ENCODE data around the gene SMAP1. TPM values are rescaled to one million over a fixed set of nuclear protein-coding genes. Genes with fewer than 3 reads are reported as not detected.

SMAP1 gene
- total and polyA plus RNA-seq, 2 donors = 26.6 to 37.2 TPM

GRCh38 chr6:70847106-70848084 lies 179.7 kb downstream of the SMAP1 start:
- DNase-seq (ENCODE audit: extremely low spot score) = no peak
- Histone ChIP-seq H3K4me3 (ENCODE audit: low read depth, low read length) (no peak overlapping the region), H3K4me1 (ENCODE audit: insufficient read depth) (no peaks in the 10 kb centered on the region), H3K27ac (ENCODE audit: low read depth) (no peak overlapping the region), H3K36me3 (ENCODE audit: insufficient read depth) (no peaks in the 10 kb centered on the region)
- WGBS = 78% methylated on average over 4 of the region's 4 CpGs

DNA sequence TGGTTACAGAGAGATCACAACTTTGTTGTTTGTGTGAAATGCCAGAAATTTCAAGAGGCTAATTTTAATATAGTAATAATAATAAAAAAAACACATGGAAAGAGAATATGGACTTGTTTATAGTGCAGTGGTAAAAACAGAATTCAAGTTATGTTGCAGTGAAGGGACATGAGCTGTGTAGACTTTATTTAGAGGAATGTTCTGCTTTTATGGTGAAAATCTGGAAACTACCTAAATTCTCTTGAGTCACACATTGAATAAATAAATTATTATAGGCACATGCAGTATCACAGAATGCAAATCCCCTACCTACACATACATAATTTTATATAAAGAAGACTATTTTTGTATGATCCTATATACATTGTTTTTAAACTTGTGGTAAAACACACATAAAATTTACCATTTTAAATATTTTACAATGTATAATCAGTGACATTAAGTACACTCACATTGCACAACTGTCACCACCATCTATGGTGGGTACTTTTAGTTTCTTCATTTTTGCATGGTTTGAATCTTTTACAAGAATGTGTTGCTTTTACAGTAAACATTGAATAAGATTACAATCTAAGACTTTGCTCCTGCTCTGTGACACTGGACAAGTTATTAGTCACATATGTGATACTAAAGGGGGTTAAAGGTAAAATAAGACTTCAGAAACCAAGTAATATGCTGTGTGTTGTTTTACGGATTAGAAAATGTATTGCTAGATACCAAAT lies 181.8 kb downstream of the SMAP1 start:
- Histone ChIP-seq H3K4me3 (ENCODE audit: low read depth, low read length) (no peak overlapping the region), H3K36me3 (ENCODE audit: insufficient read depth) (no peaks in the 10 kb centered on the region), H3K4me1 (ENCODE audit: insufficient read depth) (no peaks in the 10 kb centered on the region), H3K27ac (ENCODE audit: low read depth) (no peak overlapping the region)
- 86% methylated on average over 1 of the region's 1 CpG for WGBS
- DNase-seq (ENCODE audit: extremely low spot score) = no peak

- DNase-seq (ENCODE audit: extremely low spot score) = no peak
- H3K27ac ChIP-seq (ENCODE audit: low read depth) = no peak overlapping the region
- no peak overlapping the region for H3K4me3 ChIP-seq (ENCODE audit: low read depth, low read length)
- H3K36me3 ChIP-seq (ENCODE audit: insufficient read depth) = no peaks in the 10 kb centered on the region
- no peaks in the 10 kb centered on the region for H3K4me1 ChIP-seq (ENCODE audit: insufficient read depth)
Measured at GRCh38 chr6:70852667-70853246, 185.1 kb downstream of the SMAP1 start.

GRCh38 chr6:70857387-70858077 lies 189.8 kb downstream of the SMAP1 start:
- no peaks in the 10 kb centered on the region for H3K36me3 ChIP-seq (ENCODE audit: insufficient read depth)
- DNase-seq (ENCODE audit: extremely low spot score) = no peak
- WGBS = 94% methylated on average over 5 of the region's 5 CpGs

GRCh38 chr6:70860045-70860444 lies 192.4 kb downstream of the SMAP1 start:
- WGBS = 93% methylated on average over 1 of the region's 1 CpG
- Histone ChIP-seq H3K27ac (ENCODE audit: low read depth) (no peak overlapping the region), H3K4me3 (ENCODE audit: low read depth, low read length) (no peak overlapping the region), H3K36me3 (ENCODE audit: insufficient read depth) (no peaks in the 10 kb centered on the region), H3K4me1 (ENCODE audit: insufficient read depth) (no peaks in the 10 kb centered on the region)
- no peak for DNase-seq (ENCODE audit: extremely low spot score)

More at GRCh38 chr6:70857387-70858077, 189.8 kb downstream of the SMAP1 start:
- Histone ChIP-seq H3K27ac (ENCODE audit: low read depth) (no peak overlapping the region), H3K4me1 (ENCODE audit: insufficient read depth) (no peaks in the 10 kb centered on the region), H3K4me3 (ENCODE audit: low read depth, low read length) (no peak overlapping the region)

DNA sequence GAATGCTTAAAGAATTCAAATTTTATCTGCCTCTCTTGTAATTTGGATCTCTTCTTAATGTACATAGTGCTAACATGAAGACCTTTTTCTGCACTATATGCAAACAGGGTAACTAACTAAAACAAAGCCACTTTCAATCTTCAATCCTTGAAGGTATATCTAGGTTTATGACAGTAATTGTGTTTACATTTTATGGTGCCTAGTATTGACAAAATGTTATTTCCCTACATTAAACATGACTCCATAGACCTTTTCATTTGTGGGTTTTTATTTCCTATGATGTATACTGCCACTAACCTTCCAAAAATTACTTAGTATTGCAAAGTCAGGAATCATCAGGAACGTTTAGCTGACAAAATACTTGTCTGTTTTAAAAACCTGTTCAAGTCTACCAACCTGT lies 193.2 kb downstream of the SMAP1 start:
- 91% methylated on average over 1 of the region's 1 CpG for WGBS
- H3K27ac ChIP-seq (ENCODE audit: low read depth) = no peak overlapping the region
- H3K36me3 ChIP-seq (ENCODE audit: insufficient read depth) = no peaks in the 10 kb centered on the region
- no peaks in the 10 kb centered on the region for H3K4me1 ChIP-seq (ENCODE audit: insufficient read depth)
- no peak overlapping the region for H3K4me3 ChIP-seq (ENCODE audit: low read depth, low read length)
- DNase-seq (ENCODE audit: extremely low spot score) = no peak

DNA sequence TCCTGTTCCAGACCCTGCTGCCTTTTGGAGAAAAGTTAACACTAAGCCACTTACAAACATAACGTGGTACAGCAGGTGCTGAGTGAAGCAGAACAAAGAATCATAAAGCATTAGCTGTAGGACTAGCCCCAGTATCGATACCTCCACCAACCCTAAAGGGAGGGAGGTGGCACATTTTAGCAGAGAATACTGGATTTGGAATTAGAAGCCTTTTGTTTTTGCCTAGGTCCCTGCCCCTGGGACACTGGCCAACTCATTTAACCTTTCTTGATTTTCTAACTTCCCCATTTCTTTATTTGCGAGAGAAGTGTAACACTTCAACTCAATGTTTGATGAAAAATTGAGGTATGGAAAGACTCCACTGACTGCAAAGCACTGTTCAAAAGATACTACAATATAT lies 195.7 kb downstream of the SMAP1 start:
- WGBS = 74% methylated on average over 3 of the region's 3 CpGs
- no peaks in the 10 kb centered on the region for H3K4me1 ChIP-seq (ENCODE audit: insufficient read depth)
- no peak overlapping the region for H3K4me3 ChIP-seq (ENCODE audit: low read depth, low read length)
- H3K36me3 ChIP-seq (ENCODE audit: insufficient read depth) = no peaks in the 10 kb centered on the region
- H3K27ac ChIP-seq (ENCODE audit: low read depth) = no peak overlapping the region
- no peak for DNase-seq (ENCODE audit: extremely low spot score)

DNA sequence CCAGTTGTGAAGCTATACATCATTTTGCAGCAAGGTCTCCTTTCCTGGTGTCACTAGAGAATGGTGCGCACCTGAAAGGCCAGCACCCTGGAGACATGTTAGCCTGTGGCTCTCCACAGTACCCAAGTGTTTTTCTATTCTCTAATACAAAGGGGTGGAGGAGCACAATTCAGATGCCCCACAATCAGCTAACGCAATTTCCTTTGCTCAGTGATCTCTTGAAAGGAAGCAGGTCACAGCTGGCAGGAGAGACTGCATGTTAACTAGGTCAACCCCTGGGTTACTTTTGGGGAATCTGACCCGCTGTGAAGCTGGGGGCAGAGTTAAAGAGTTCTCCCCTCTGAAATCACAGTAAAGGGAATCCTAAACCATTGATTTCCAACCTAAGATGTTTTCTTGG lies 196.7 kb downstream of the SMAP1 start:
- no peaks in the 10 kb centered on the region for H3K4me1 ChIP-seq (ENCODE audit: insufficient read depth)
- WGBS = 69% methylated on average over 3 of the region's 3 CpGs
- no peak overlapping the region for H3K4me3 ChIP-seq (ENCODE audit: low read depth, low read length)
- no peak overlapping the region for H3K27ac ChIP-seq (ENCODE audit: low read depth)
- no peak for DNase-seq (ENCODE audit: extremely low spot score)
- no peaks in the 10 kb centered on the region for H3K36me3 ChIP-seq (ENCODE audit: insufficient read depth)

DNA sequence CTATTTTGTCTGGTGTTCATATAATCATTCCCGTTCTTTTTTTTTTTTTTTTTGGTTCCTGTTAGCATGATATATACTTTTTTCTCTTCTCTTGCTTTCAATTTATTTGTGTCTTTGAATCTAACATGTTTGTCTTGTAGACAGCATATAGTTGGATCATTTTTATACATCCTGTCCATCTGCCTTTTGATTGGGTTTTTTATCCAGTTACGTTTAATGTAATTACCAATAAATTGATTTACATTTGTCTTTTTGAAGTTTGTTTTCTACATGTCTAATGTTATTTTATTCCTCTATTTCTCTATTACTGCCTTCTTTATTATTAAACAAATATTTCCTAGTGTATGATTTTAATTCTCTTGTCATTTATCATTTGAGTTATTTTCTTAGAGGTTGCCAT lies 204.8 kb downstream of the SMAP1 start:
- H3K4me3 ChIP-seq (ENCODE audit: low read depth, low read length) = no peak overlapping the region
- WGBS = 96% methylated on average over 2 of the region's 2 CpGs

DNA sequence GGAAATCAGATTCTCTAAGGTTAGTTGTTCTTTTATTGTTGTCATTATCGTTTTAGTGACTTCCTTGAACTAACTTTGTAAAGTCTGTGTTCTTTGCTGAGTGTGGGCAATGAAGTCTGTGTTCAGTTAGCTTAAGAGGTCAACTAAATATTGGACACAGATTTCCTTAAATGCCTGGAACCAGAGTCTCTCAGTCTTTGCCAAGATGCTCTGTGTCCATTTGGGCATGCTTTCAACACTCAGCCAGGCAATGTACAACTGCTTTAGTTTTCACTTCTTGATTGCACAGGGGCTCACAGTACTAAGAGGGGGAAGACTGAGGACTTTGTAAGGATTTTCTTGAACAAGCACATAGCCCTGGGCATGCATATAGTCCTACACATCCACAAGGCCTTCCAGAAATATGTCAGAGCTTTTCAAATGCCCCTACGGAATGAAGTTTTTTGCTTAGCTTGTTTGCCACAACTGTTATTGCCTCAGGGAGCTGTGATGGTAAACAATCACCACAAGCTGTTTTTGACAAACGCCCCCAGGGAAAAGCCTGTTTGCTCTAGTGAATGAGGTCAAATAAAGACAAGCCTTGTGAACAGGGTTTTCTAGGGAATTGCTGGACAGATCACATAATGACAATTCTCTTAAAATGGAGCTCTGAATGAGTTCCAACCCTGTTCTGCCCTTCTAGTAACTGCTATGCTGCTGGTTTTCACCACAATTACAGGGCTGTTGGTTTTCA lies 206.7 kb downstream of the SMAP1 start:
- H3K27ac ChIP-seq (ENCODE audit: low read depth) = no peak overlapping the region
- H3K4me3 ChIP-seq (ENCODE audit: low read depth, low read length) = no peak overlapping the region
- 43% methylated on average over 3 of the region's 3 CpGs for WGBS
- no peaks in the 10 kb centered on the region for H3K4me1 ChIP-seq (ENCODE audit: insufficient read depth)
- no peak for DNase-seq (ENCODE audit: extremely low spot score)
- no peaks in the 10 kb centered on the region for H3K36me3 ChIP-seq (ENCODE audit: insufficient read depth)

More for the DNA sequence above, 204.8 kb downstream of the SMAP1 start:
- H3K4me1 ChIP-seq (ENCODE audit: insufficient read depth) = no peaks in the 10 kb centered on the region
- H3K27ac ChIP-seq (ENCODE audit: low read depth) = no peak overlapping the region
- no peaks in the 10 kb centered on the region for H3K36me3 ChIP-seq (ENCODE audit: insufficient read depth)
- no peak for DNase-seq (ENCODE audit: extremely low spot score)

- Histone ChIP-seq H3K4me3 (ENCODE audit: low read depth, low read length) (no peak overlapping the region), H3K4me1 (ENCODE audit: insufficient read depth) (no peaks in the 10 kb centered on the region), H3K36me3 (ENCODE audit: insufficient read depth) (no peaks in the 10 kb centered on the region), H3K27ac (ENCODE audit: low read depth) (no peak overlapping the region)
- 85% methylated on average over 5 of the region's 5 CpGs for WGBS
- DNase-seq (ENCODE audit: extremely low spot score) = no peak
Measured at GRCh38 chr6:70879496-70879895, 211.8 kb downstream of the SMAP1 start.

DNA sequence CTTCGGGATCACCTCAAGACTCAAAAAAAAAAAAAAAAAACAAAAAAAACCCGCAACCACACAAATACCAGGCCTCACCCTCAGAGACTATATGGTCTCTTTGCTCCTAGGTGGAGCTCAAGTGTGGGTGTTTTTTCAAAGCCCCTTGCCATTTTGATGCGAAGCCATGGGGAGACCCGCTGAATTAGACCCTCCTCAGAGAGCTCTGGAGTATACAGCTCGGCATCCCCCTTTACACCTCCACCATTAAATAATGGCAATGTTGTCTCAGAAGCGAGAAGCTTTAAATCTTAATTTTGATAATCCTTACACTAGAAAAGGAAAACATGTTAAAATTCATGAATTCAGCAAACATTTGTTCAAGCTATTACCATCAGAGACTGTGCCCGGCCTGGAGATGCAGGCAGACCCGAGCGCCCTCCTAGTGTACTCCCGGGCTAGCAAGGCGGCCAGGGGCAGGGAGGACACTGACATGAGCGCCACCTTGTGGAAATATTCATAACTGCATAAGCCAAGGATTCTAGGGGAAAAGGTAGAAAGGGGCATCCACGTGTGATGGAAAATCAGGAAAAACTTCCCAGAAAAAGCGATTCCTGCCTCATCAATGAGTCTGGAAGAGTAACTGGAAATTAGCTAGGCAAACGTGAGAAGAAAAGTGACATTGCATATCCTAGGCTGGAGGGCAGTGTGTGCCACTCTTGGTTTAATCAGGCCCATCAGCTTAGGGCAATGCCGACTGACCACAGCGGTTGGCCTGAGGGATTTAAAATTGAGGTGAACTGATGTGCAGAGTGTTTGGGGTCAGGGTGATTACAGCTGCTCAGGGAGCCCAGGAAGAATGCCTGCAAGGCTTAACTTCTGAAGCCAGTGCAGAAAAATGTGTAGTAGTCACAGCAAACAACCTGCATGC lies 216.6 kb downstream of the SMAP1 start:
- Histone ChIP-seq H3K36me3 (ENCODE audit: insufficient read depth) (no peaks in the 10 kb centered on the region), H3K4me1 (ENCODE audit: insufficient read depth) (no peaks in the 10 kb centered on the region), H3K4me3 (ENCODE audit: low read depth, low read length) (no peak overlapping the region), H3K27ac (ENCODE audit: low read depth) (no peak overlapping the region)
- DNase-seq (ENCODE audit: extremely low spot score) = no peak
- WGBS = 40% methylated on average over 17 of the region's 17 CpGs
